PC-9 (cell line): ENCODE results near the gene GMIP.

Experiments used
- EZH2 ChIP-seq: fragments of 200-600 bp; sonication (generic); IDR thresholded peaks from 2 replicates; pipeline ENCODE4 v1.8.0; 2017; ENCODE audit warnings: antibody characterized with exemption, low read depth
- TF ChIP-seq, protein P1 (sequence below): fragments of 200-600 bp; sonication (generic); conservative IDR thresholded peaks from 2 replicates; pipeline ENCODE4 v1.6.1; 2017; ENCODE audit warnings: mixed run types, antibody characterized with exemption, mild to moderate bottlenecking, moderate library complexity

DNA sequence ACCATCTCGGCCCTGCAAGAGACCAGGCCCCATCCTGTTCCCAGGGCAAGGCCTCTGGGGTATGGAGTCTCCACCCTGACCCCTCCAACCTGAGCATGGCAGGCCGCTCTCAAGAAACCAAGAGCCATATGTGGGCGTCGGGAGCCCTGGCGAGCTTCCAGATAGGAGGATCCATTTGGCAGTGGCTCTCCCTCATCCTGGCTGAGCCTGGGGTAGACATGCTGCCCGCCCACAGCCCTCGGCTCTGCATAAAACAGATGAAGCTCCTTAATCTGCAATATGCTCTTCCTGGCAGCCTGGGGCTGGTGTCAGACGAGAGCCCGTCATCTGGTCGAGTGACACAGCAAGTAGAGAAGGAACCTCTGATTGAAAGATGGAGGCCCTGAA, 13.9 kb upstream of the GMIP start:
- TF ChIP-seq, protein P1, sequence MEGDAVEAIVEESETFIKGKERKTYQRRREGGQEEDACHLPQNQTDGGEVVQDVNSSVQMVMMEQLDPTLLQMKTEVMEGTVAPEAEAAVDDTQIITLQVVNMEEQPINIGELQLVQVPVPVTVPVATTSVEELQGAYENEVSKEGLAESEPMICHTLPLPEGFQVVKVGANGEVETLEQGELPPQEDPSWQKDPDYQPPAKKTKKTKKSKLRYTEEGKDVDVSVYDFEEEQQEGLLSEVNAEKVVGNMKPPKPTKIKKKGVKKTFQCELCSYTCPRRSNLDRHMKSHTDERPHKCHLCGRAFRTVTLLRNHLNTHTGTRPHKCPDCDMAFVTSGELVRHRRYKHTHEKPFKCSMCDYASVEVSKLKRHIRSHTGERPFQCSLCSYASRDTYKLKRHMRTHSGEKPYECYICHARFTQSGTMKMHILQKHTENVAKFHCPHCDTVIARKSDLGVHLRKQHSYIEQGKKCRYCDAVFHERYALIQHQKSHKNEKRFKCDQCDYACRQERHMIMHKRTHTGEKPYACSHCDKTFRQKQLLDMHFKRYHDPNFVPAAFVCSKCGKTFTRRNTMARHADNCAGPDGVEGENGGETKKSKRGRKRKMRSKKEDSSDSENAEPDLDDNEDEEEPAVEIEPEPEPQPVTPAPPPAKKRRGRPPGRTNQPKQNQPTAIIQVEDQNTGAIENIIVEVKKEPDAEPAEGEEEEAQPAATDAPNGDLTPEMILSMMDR, result no peak
- no peak for TF ChIP-seq EZH2
